Heart right ventricle (tissue), 16 donors: ENCODE measurements around the gene LAIR2. TPM values are rescaled to one million over a fixed set of nuclear protein-coding genes. Genes with fewer than 3 reads are reported as not detected.

Source experiments
- ATAC-seq, 8 donors: fragments of 200-7000 bp; cut with Tn5 transposase; one replicate each; pipeline ENCODE4 v1.9.1; 2020; ENCODE audit warnings: mild to moderate bottlenecking in 8 of 8, moderate library complexity in 8 of 8, moderate number of reproducible peaks in 1 of 8
- DNase-seq, 2 donors: peaks; one replicate each; pipeline ENCODE4 v3.0.0-alpha.2; 2020
- H3K27ac ChIP-seq, 10 donors: fragments of 200-600 bp; sonication (generic) in 2 of 10; one replicate each; pipeline versions ENCODE4 v1.5.0 to v1.8.0; 2020 to 2022; ENCODE audit warnings: mild to moderate bottlenecking in 3 of 10
- H3K27me3 ChIP-seq, 7 donors: fragments of 200-600 bp; one replicate each; pipeline ENCODE4 v1.8.0; 2021 to 2022; ENCODE audit warnings: mild to moderate bottlenecking in 2 of 7
- H3K36me3 ChIP-seq, 9 donors: fragments of 200-600 bp; sonication (generic) in 1 of 9; one replicate each; pipeline versions ENCODE4 v1.5.0 to v1.8.0; 2020 to 2022; ENCODE audit warnings: mild to moderate bottlenecking in 2 of 9
- H3K4me1 ChIP-seq, 9 donors: fragments of 200-600 bp; sonication (generic) in 1 of 9; one replicate each; pipeline versions ENCODE4 v1.5.0 to v1.8.0; 2020 to 2022; ENCODE audit warnings: mild to moderate bottlenecking in 4 of 9
- H3K4me3 ChIP-seq, 10 donors: fragments of 200-600 bp; sonication (generic) in 2 of 10; one replicate each; pipeline versions ENCODE4 v1.5.0 to v1.8.0; 2020 to 2022; ENCODE audit warnings: mild to moderate bottlenecking in 7 of 10, moderate library complexity in 2 of 10
- H3K9me3 ChIP-seq, 11 donors: fragments of 200-600 bp in 10 of 11; sonication (generic) in 2 of 11; one replicate each; pipeline versions ENCODE4 v1.5.0 to v1.8.0; 2013 to 2022; ENCODE audit warnings: mild to moderate bottlenecking in 2 of 11, control low read depth in 1 of 11, moderate library complexity in 1 of 11
- WGBS, 2 donors: extraction: QIAGEN DNeasy Blood & Tissue Kit; methylation state at CpG; one replicate each; pipeline ENCODE4 v1.1.7; 2013; ENCODE audit warnings: inconsistent platforms in 1 of 2; 5-methylcytosine and 5-hydroxymethylcytosine counted together
- intact Hi-C, 10 donors: fragments of 100-400 bp; cut with DNase I; formaldehyde crosslinking; loops; one replicate each; pipeline versions ENCODE4 v1.11.1 to v1.14.2; 2022
- long read RNA-seq, 3 donors: library from polyadenylated mRNA; unstranded; transcript quantifications; one replicate each; pipeline ENCODE4 v2.0.0, GENCODE V29; 2020 to 2021
- polyA plus RNA-seq, 2 donors: library from polyadenylated mRNA; stranded (reverse); fragments of 200-250 nt; gene quantifications; one replicate each; pipeline ENCODE4 v1.2.3, GENCODE V29; 2013
- total RNA-seq, 10 donors: library from RNA; stranded (reverse); fragmentation: NEBNext Ultra II Directional in 3 of 10; extraction: Animal tissue kit (Norgen Biotek cat#: 25700) in 3 of 10; gene quantifications; one replicate each; pipeline versions ENCODE4 v1.2.1 to v1.2.4, GENCODE V29; 2021 to 2023
- TF ChIP-seq, protein P1 (sequence below), 9 donors: fragments of 200-600 bp; sonication (generic) in 2 of 9; IDR thresholded peaks; one replicate each; pipeline versions ENCODE4 v1.5.0 to v1.8.0; 2021 to 2022; ENCODE audit warnings: antibody characterized with exemption in 9 of 9, mild to moderate bottlenecking in 5 of 9, moderate library complexity in 1 of 9
- donor health status: Arrhythmogenic right ventricular cardiomyopathy.
- donor health status: ischemic (EF 13 %, LVEDD 7.1; RV severe dilation, severe dysfunction).
- donor health status: healthy with polysubstance abuse.
- donor health status: DM: no; HTN: yes; CAD: no.
- donor health status: DM: no; HTN: no; CAD: no.
- donor health status: ischemic (EF 25% LVEDD 6.9; RV normal size, moderate dysfunction).
- donor health status: ischemic (EF 25% LVEDD 5.7; RV mildly dilated, moderate dysfunction).
- donor health status: healthy.
- donor health status: DM: yes; HTN: yes; CAD: no.
- donor health status: Ischemic cardiomyopathy.
- donor health status: ischemic (EF 35%, LVEDD 5.7; RV mildly dilated, moderate dysfunction).
- donor health status: nonischemic (EF 11% LVEDD 7.7; RV severe dilation, severe dysfunction).
- donor health status: DM: yes; HTN: yes; CAD: no.
- donor health status: PGD.
- donor health status: ischemic (EF 29% LVEDD 5.4; RV normal size, mild dysfunction).
- donor health status: nonischemic (EF 23%, LVEDD 6.1; RV moderate dilation, normal function).

The LAIR2 gene, protein sequence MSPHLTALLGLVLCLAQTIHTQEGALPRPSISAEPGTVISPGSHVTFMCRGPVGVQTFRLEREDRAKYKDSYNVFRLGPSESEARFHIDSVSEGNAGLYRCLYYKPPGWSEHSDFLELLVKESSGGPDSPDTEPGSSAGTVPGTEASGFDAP
- total RNA-seq (1 to 10 TPM in 1 of 10 donors, under 1 TPM in 1, not detected in 8; 0.76 to 2.5 TPM), polyA plus RNA-seq (not detected)
- long read RNA-seq, donor 1: 0 reads
- long read RNA-seq, donor 2: 0 reads
- long read RNA-seq, donor 3: 0 reads

DNA sequence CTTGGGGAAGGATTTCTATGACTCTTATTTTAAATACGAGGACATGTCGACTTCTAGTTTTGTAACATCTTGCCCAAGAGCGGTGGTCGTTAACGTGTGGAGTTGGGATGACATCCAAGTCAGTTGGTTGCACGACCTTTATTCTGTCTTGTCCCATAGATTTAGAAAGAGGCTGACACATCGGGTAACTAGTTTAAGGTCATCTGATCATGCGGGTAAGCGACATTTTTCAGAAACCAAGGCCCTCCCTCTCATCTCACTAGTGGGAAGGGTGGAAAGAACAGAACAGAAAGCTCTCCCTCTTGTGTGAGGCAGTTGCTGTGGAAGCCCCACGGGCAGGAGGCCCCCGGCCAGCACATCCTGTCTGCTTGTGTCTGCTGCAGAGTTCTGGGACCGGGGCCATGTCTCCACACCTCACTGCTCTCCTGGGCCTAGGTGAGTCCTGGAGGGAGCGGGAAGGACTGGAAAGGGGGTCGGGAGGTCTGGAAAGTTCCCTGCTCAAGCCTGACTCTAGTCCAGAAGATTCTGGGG is at the start of gene LAIR2:
Gene LAIR2 (plus strand): TSS at position 314 of the 531 bp plus-strand sequence. CDS start 88 bp downstream, at position 402.
- no peaks in the 10 kb centered on the region for H3K4me1 ChIP-seq
- WGBS, 2 donors: 65 to 69% methylated on average over 14 of the region's 14 CpGs
- peaks cover 0 to 67% (median 14%) of the 10 kb centered on the region in 7 donors for H3K27me3 ChIP-seq
- intact Hi-C loops: no loop called here
- H3K27ac ChIP-seq: no peak within 1 kb of the TSS
- ATAC-seq (no peak), DNase-seq (no peak)
- TF ChIP-seq, protein P1, sequence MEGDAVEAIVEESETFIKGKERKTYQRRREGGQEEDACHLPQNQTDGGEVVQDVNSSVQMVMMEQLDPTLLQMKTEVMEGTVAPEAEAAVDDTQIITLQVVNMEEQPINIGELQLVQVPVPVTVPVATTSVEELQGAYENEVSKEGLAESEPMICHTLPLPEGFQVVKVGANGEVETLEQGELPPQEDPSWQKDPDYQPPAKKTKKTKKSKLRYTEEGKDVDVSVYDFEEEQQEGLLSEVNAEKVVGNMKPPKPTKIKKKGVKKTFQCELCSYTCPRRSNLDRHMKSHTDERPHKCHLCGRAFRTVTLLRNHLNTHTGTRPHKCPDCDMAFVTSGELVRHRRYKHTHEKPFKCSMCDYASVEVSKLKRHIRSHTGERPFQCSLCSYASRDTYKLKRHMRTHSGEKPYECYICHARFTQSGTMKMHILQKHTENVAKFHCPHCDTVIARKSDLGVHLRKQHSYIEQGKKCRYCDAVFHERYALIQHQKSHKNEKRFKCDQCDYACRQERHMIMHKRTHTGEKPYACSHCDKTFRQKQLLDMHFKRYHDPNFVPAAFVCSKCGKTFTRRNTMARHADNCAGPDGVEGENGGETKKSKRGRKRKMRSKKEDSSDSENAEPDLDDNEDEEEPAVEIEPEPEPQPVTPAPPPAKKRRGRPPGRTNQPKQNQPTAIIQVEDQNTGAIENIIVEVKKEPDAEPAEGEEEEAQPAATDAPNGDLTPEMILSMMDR (IDR thresholded peaks at IDR 0.05): no peak
- no peaks in the 10 kb centered on the region for H3K36me3 ChIP-seq
- no peaks in the 10 kb centered on the region for H3K9me3 ChIP-seq
- H3K4me3 ChIP-seq: peak within 1 kb of the TSS in 1 of 10 donors; percentile 18

DNA sequence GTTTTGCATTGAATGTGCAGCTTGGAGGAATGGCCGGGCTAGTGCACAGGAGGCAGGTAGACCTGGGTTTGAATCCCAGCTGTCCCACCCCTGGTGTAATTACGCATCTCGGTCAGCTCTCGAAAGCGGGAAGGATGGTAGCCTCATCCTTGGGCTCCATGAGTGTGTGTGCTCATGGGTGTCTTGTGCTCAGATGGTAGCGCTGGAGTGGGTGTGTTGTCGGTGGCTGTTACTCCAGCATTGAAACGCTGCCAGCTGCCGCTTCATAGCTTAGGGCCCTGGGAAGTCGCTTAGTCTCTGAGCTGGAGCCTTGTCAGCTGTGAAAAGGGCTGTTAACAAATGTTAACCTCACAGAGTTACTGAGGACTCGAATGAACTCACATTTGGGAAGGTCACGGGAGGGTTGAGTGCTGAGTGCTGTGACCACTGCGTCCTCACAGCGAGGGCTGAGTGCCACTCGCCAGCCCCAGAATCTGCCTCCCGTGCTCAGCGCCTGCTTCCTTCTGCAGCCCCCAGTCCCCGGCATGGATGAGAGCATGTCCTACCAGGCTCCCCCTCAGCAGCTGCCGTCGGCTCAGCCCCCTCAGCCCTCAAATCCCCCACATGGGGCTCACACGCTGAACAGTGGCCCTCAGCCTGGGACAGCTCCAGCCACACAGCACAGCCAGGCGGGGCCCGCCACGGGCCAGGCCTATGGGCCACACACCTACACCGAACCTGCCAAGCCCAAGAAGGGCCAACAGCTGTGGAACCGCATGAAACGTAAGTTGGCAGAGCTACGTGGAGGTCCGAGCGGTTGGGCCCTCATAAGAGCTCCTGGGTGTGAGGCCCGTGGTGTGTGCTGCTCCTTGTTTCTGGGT is 48.5 kb upstream of the LAIR2 start:
- no peak overlapping the region for H3K27ac ChIP-seq
- TF ChIP-seq, protein P1 (IDR thresholded peaks at IDR 0.05): no peak
- no peak for DNase-seq
- H3K4me3 ChIP-seq: no peak overlapping the region
- H3K27me3 ChIP-seq: no peaks in the 10 kb centered on the region
- H3K9me3 ChIP-seq: no peaks in the 10 kb centered on the region
- intact Hi-C loops: no loop called here
- peaks cover 4 to 87% (median 76%) of the 10 kb centered on the region in 9 donors for H3K36me3 ChIP-seq
- no peak for ATAC-seq
- 91 to 92% methylated on average over 31 of the region's 31 CpGs for WGBS, 2 donors
- peaks cover 13 to 46% (median 30%) of the 10 kb centered on the region in 9 donors for H3K4me1 ChIP-seq

DNA sequence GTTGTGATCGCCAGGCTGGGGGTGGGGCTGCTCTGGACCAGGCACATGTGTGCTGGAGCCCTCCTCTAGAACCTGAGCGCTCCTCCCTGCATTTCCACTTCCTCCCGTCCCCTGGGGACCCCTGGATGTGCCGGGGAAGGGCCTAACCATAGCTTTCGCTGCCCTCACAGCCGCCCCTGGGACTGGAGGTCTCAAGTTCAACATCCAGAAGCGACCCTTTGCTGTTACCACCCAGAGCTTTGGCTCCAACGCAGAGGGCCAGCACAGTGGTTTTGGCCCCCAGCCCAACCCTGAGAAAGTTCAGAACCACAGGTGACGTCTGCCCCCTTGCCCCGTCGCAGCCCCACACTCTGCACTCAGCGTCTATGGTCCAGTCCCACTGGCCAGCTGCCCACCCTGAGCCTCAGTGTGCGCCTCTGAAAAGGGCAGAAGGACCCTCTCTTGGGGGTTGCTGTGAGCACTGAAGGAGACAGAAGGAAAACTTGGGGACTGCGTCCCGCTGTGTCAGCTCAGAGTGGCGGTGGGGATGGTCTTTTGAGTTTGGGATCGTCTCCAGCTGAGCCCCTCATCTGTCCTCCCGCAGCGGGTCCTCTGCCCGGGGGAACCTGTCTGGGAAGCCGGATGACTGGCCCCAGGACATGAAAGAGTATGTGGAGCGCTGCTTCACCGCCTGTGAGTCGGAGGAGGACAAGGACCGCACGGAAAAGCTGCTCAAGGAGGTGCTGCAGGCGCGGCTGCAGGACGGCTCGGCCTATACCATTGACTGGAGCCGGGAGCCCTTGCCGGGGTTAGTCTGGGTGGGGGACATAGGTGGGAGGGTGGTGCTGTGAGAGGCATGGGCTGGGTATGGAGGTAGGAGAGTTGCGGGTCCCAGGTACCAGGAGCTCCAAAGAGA is 47.6 kb upstream of the LAIR2 start:
- 90% methylated on average over 33 of the region's 33 CpGs for WGBS, 2 donors

More for the DNA sequence above, 47.6 kb upstream of the LAIR2 start:
- peaks cover 4 to 96% (median 83%) of the 10 kb centered on the region in 9 donors for H3K36me3 ChIP-seq
- peaks cover 12 to 50% (median 36%) of the 10 kb centered on the region in 9 donors for H3K4me1 ChIP-seq
- H3K4me3 ChIP-seq: no peak overlapping the region
- no peaks in the 10 kb centered on the region for H3K9me3 ChIP-seq
- TF ChIP-seq, protein P1 (IDR thresholded peaks at IDR 0.05): no peak
- ATAC-seq (no peak), DNase-seq (no peak)
- intact Hi-C loops: no loop called here
- H3K27ac ChIP-seq: no peak overlapping the region
- no peaks in the 10 kb centered on the region for H3K27me3 ChIP-seq
